GM23248 (cell line): ENCODE results near the gene THADA. TPM values are rescaled to one million over a fixed set of nuclear protein-coding genes. Genes with fewer than 3 reads are reported as not detected.

Source experiments
- DNase-seq: peaks from one replicate; pipeline ENCODE4 v3.0.0-alpha.2; 2015
- H2AFZ ChIP-seq: fragments of 200-600 bp; sonication (generic); 2 replicates; pipeline ENCODE4 v1.6.1; 2016; ENCODE audit warnings: antibody characterized with exemption
- H3F3A ChIP-seq: fragments of 200-600 bp; sonication (generic); 2 replicates; pipeline ENCODE4 v1.6.1; 2016; ENCODE audit warnings: mild to moderate bottlenecking, antibody characterized with exemption, mixed run types; ENCODE audit not compliant: insufficient read depth
- H3K27ac ChIP-seq: fragments of 200-600 bp; sonication (generic); 2 replicates; pipeline ENCODE4 v1.5.1; 2016; ENCODE audit warnings: mild to moderate bottlenecking
- H3K27me3 ChIP-seq: fragments of 200-600 bp; sonication (generic); replicated peaks from 2 replicates; pipeline ENCODE4 v1.6.1; 2016; ENCODE audit warnings: mild to moderate bottlenecking; ENCODE audit not compliant: insufficient read depth
- H3K36me3 ChIP-seq: fragments of 200-600 bp; sonication (generic); 2 replicates; pipeline ENCODE4 v1.6.1; 2016; ENCODE audit warnings: low read depth, mild to moderate bottlenecking
- H3K4me1 ChIP-seq: fragments of 200-600 bp; sonication (generic); 2 replicates; pipeline ENCODE4 v1.6.1; 2016; ENCODE audit warnings: mild to moderate bottlenecking; ENCODE audit not compliant: insufficient read depth
- H3K4me2 ChIP-seq: fragments of 200-600 bp; sonication (generic); one replicate; pipeline ENCODE4 v1.6.1; 2016; ENCODE audit warnings: mild to moderate bottlenecking; ENCODE audit not compliant: unreplicated experiment
- H3K4me3 ChIP-seq: fragments of 200-600 bp; sonication (generic); 2 replicates; pipeline ENCODE4 v1.5.1; 2016; ENCODE audit warnings: mild to moderate bottlenecking
- H3K79me2 ChIP-seq: fragments of 200-600 bp; sonication (generic); 2 replicates; pipeline ENCODE4 v1.6.1; 2016; ENCODE audit warnings: mild to moderate bottlenecking; ENCODE audit not compliant: insufficient read depth
- H3K9ac ChIP-seq: fragments of 200-600 bp; sonication (generic); 2 replicates; pipeline ENCODE4 v1.6.1; 2016; ENCODE audit warnings: mild to moderate bottlenecking
- H3K9me2 ChIP-seq: fragments of 200-600 bp; sonication (generic); 2 replicates; pipeline ENCODE4 v1.6.1; 2016; ENCODE audit warnings: mixed run types, mild to moderate bottlenecking, moderate library complexity; ENCODE audit not compliant: insufficient read depth
- H3K9me3 ChIP-seq: fragments of 200-600 bp; sonication (generic); one replicate; pipeline ENCODE4 v1.6.1; 2017; ENCODE audit warnings: low read depth
- H4K20me1 ChIP-seq: fragments of 200-600 bp; sonication (generic); 2 replicates; pipeline ENCODE4 v1.6.0; 2016; ENCODE audit not compliant: insufficient read depth
- EZH2 ChIP-seq: fragments of 200-600 bp; sonication (generic); IDR thresholded peaks from 2 replicates; pipeline ENCODE4 v1.6.1; 2018; ENCODE audit warnings: antibody characterized with exemption, mild to moderate bottlenecking; ENCODE audit not compliant: insufficient read depth, poor library complexity, severe bottlenecking
- EZH2phosphoT487 ChIP-seq: fragments of 200-600 bp; sonication (generic); IDR thresholded peaks from 2 replicates; pipeline ENCODE4 v1.6.1; 2018; ENCODE audit warnings: antibody characterized with exemption, moderate library complexity, mild to moderate bottlenecking, low read depth; ENCODE audit not compliant: insufficient read depth
- WGBS, 2 experiments: methylation state at CpG; one replicate each; pipeline ENCODE4 v1.1.6; 2015 to 2017; ENCODE audit warnings: low lambda C conversion rate in 2 of 2, low coverage in 1 of 2; ENCODE audit errors: missing lambda C conversion rate in 2 of 2; 5-methylcytosine and 5-hydroxymethylcytosine counted together
- in situ Hi-C: fragments of 300-500 bp; cut with MboI; formaldehyde crosslinking; loops from 2 replicates; pipeline ENCODE4 v1.15.0; 2020
- polyA plus RNA-seq: library from polyadenylated mRNA; unstranded; fragments of >200 nt; fragmentation: Nextera tagmentation; extraction: Ambion mirVana; gene quantifications from 2 replicates; pipeline ENCODE4 v1.2.1, GENCODE V29; 2016
- total RNA-seq: library from RNA; depleted of rRNA; stranded (reverse); fragments of >200 nt; shearing (Covaris generic); gene quantifications from 2 replicates; pipeline ENCODE4 v1.2.3, GENCODE V29; 2014

THADA gene
- total and polyA plus RNA-seq, 2 experiments from 2014 or later, result 14.1 to 15.8 TPM

DNA sequence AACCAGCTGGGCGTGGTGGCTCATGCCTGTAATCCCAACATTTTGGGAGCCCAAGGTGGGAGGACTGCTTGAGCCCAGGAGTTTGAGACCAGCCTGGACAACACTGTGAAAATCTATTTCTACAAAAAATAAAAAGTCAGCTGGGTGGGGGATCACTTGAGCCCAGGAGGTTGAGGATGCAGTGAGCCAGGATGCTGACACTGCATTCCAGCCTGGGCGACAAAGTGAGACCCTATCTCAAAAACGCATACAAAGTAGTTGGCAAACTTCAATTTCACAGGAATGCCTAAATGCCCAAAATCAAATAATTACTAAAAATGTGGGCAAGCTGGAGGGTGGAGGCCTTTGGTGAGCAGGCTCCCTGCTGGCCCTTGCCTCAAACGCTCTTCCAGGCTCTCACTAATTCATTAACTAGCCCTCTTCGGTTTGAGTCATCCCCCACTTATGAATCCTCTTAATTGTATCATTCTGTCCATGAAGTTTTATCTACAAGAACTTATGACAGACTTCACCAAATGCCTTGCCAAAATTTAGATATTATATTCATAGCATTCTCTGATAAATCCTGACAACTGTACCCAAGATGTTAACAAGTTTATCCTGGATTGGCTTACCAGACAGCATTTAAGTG is 300.8 kb downstream of the THADA start:
- no peak for TF ChIP-seq EZH2phosphoT487
- TF ChIP-seq EZH2, result no peak
- DNase-seq, result peak; percentile 56
- H3K27ac ChIP-seq, result no peak overlapping the region

GRCh38 chr2:43293744-43294695 is 301.8 kb downstream of the THADA start:
- in situ Hi-C loops, result no loop called here
- Histone ChIP-seq H3K36me3 (no peaks in the 10 kb centered on the region), H3K27ac (peak overlapping the region; percentile 68), H3K79me2 (no peaks in the 10 kb centered on the region), H3F3A (peaks cover 24% of the 10 kb centered on the region), H3K27me3 (no peaks in the 10 kb centered on the region), H3K9me2 (no peaks in the 10 kb centered on the region), H2AFZ (no peak overlapping the region), H3K9me3 (no peaks in the 10 kb centered on the region), H3K4me2 (peak overlapping the region; percentile 36), H3K4me3 (no peak overlapping the region), H3K9ac (peak overlapping the region; percentile 30; the same call in 1 of the 2 replicates), H4K20me1 (no peaks in the 10 kb centered on the region), H3K4me1 (peaks cover 18% of the 10 kb centered on the region)
- DNase-seq, result peak; percentile 99
- 29 to 41% methylated on average over 6 of the region's 6 CpGs for WGBS, 2 experiments
- TF ChIP-seq EZH2phosphoT487 (no peak), EZH2 (no peak)

More for the DNA sequence above, 300.8 kb downstream of the THADA start:
- in situ Hi-C loops, result no loop called here
- 46 to 52% methylated on average over 5 of the region's 5 CpGs for WGBS, 2 experiments
- Histone ChIP-seq H3K79me2 (no peaks in the 10 kb centered on the region), H2AFZ (no peak overlapping the region), H3K4me1 (peaks cover 18% of the 10 kb centered on the region), H3K27me3 (no peaks in the 10 kb centered on the region), H3K9ac (no peak overlapping the region), H3K9me3 (no peaks in the 10 kb centered on the region), H3K36me3 (no peaks in the 10 kb centered on the region), H3F3A (peaks cover 24% of the 10 kb centered on the region), H3K4me3 (no peak overlapping the region), H3K9me2 (no peaks in the 10 kb centered on the region), H4K20me1 (no peaks in the 10 kb centered on the region), H3K4me2 (peak overlapping the region; percentile 24)

GRCh38 chr2:43292851-43293743 is 302.7 kb downstream of the THADA start:
- no peaks in the 10 kb centered on the region for H3K9me2 ChIP-seq
- WGBS, 2 experiments, result 95% methylated on average over 11 of the region's 11 CpGs
- peak overlapping the region; percentile 62 for H3K27ac ChIP-seq
- H3K27me3 ChIP-seq, result no peaks in the 10 kb centered on the region
- no peaks in the 10 kb centered on the region for H3K79me2 ChIP-seq
- TF ChIP-seq EZH2phosphoT487 (no peak), EZH2 (no peak)
- no peaks in the 10 kb centered on the region for H3K36me3 ChIP-seq
- H3K4me2 ChIP-seq, result no peak overlapping the region
- no peak overlapping the region for H3K4me3 ChIP-seq
- no peak for DNase-seq
- H3K4me1 ChIP-seq, result peaks cover 18% of the 10 kb centered on the region
- in situ Hi-C loops, result no loop called here
- H3K9me3 ChIP-seq, result no peaks in the 10 kb centered on the region
- no peak overlapping the region for H3K9ac ChIP-seq
- H3F3A ChIP-seq, result peaks cover 24% of the 10 kb centered on the region
- no peaks in the 10 kb centered on the region for H4K20me1 ChIP-seq
- H2AFZ ChIP-seq, result no peak overlapping the region

GRCh38 chr2:43292297-43292696 is 303.5 kb downstream of the THADA start:
- DNase-seq, result no peak
- Histone ChIP-seq H3K36me3 (no peaks in the 10 kb centered on the region), H3K9me3 (no peaks in the 10 kb centered on the region), H3K79me2 (no peaks in the 10 kb centered on the region), H3K9ac (no peak overlapping the region), H3K4me2 (no peak overlapping the region), H3F3A (peaks cover 24% of the 10 kb centered on the region), H3K27me3 (no peaks in the 10 kb centered on the region), H3K27ac (no peak overlapping the region), H4K20me1 (no peaks in the 10 kb centered on the region), H3K4me1 (peaks cover 18% of the 10 kb centered on the region), H2AFZ (no peak overlapping the region), H3K9me2 (no peaks in the 10 kb centered on the region), H3K4me3 (no peak overlapping the region)
- in situ Hi-C loops, result no loop called here
- 100% methylated on average over 1 of the region's 1 CpG for WGBS, 2 experiments
- TF ChIP-seq EZH2, result no peak
- TF ChIP-seq EZH2phosphoT487, result no peak
